NOMO-1 (cell line): ENCODE data around the gene FGFBP1.

Source experiments
- DNase-seq, 2 experiments: peaks; one replicate each; lab custom pipeline; 2025; ENCODE audit not compliant: unreplicated experiment in 2 of 2; lab: John Stamatoyannopoulos, UW

Gene FGFBP1

GRCh38 chr4:15938640-15939039, at the start of gene FGFBP1:
Gene FGFBP1 (minus strand): TSS chr4:15938740. CDS start chr4:15936632, 2,108 bp downstream.
- DNase-seq: no peak

- no peak for DNase-seq
These were observed 49.7 kb upstream of the FGFBP1 start for GRCh38 chr4:15988222-15988621.

- no peak for DNase-seq
These were observed 48.4 kb upstream of the FGFBP1 start for GRCh38 chr4:15986907-15987306.

- no peak for DNase-seq
These were observed 45.1 kb upstream of the FGFBP1 start for GRCh38 chr4:15983610-15984009.

GRCh38 chr4:15982842-15983524, 44.4 kb upstream of the FGFBP1 start:
- DNase-seq: no peak

GRCh38 chr4:15976456-15977447, 38.2 kb upstream of the FGFBP1 start:
- DNase-seq: no peak

GRCh38 chr4:15971068-15971801, 32.7 kb upstream of the FGFBP1 start:
- DNase-seq: no peak

- DNase-seq: no peak
These were observed 30.2 kb upstream of the FGFBP1 start for GRCh38 chr4:15968551-15969300.

- DNase-seq: no peak
These were observed 26.8 kb upstream of the FGFBP1 start for GRCh38 chr4:15965325-15965724.

- no peak for DNase-seq
These were observed 25.6 kb upstream of the FGFBP1 start for GRCh38 chr4:15964159-15964558.

GRCh38 chr4:15963576-15963975, 25.0 kb upstream of the FGFBP1 start:
- peak in 1 of 2 experiments; percentile 24 for DNase-seq

GRCh38 chr4:15963001-15963451, 24.5 kb upstream of the FGFBP1 start, which contains the start of gene FGFBP2:
Gene FGFBP2 (minus strand): TSS chr4:15963175. CDS start chr4:15963129, 46 bp downstream.
- peak; percentile 35 to 56 for DNase-seq

GRCh38 chr4:15961781-15962510, 23.4 kb upstream of the FGFBP1 start:
- no peak for DNase-seq

GRCh38 chr4:15958562-15958961, 20.0 kb upstream of the FGFBP1 start:
- DNase-seq: no peak

GRCh38 chr4:15956179-15956850, 17.8 kb upstream of the FGFBP1 start:
- peak; percentile 64 to 80 for DNase-seq

- no peak for DNase-seq
These were observed 17.1 kb upstream of the FGFBP1 start for GRCh38 chr4:15955670-15956069.

GRCh38 chr4:15953625-15954024, 15.1 kb upstream of the FGFBP1 start:
- DNase-seq: no peak

- DNase-seq: no peak
These were observed 13.2 kb upstream of the FGFBP1 start for GRCh38 chr4:15951781-15952180.

GRCh38 chr4:15948826-15949225, 10.3 kb upstream of the FGFBP1 start:
- no peak for DNase-seq
